HG02840 (cell line): ENCODE measurements around the gene VCAN.
"Not testable (repeated sequence)": the region's sequence is repeated elsewhere in the genome, so short reads cannot be mapped to it uniquely, and the experiment has no call there.

Experiments used
- ATAC-seq: cut with Tn5 transposase; IDR thresholded peaks from one replicate; pipeline ENCODE4 v1.9.1; 2021; ENCODE audit warnings: mild to moderate bottlenecking, moderate library complexity, moderate number of reproducible peaks; ENCODE audit not compliant: unreplicated experiment, low FRiP score

The VCAN gene

GRCh38 chr5:83471405-83472212, at the start of gene VCAN:
TSS of gene VCAN (plus strand) at chr5:83471744. CDS start at chr5:83483519, 11,775 bp downstream.
- no peak for ATAC-seq

GRCh38 chr5:83422284-83422683, 49.3 kb upstream of the VCAN start:
- ATAC-seq: no peak

GRCh38 chr5:83426855-83427254, 44.7 kb upstream of the VCAN start:
- ATAC-seq: no peak

GRCh38 chr5:83428126-83428525, 43.4 kb upstream of the VCAN start:
- no peak for ATAC-seq

GRCh38 chr5:83428890-83429289, 42.7 kb upstream of the VCAN start:
- no peak for ATAC-seq

GRCh38 chr5:83430130-83431010, 41.2 kb upstream of the VCAN start:
- ATAC-seq: no peak

- ATAC-seq: no peak
Observed at GRCh38 chr5:83433891-83434290, 37.7 kb upstream of the VCAN start.

GRCh38 chr5:83434946-83435345, 36.6 kb upstream of the VCAN start:
- ATAC-seq: no peak

GRCh38 chr5:83436276-83436675, 35.3 kb upstream of the VCAN start:
- no peak for ATAC-seq

GRCh38 chr5:83437697-83438096, 33.8 kb upstream of the VCAN start:
- ATAC-seq: not testable (repeated sequence)

- no peak for ATAC-seq
Observed at GRCh38 chr5:83440826-83441225, 30.7 kb upstream of the VCAN start.

- ATAC-seq: no peak
Observed at GRCh38 chr5:83441747-83442146, 29.8 kb upstream of the VCAN start.

- ATAC-seq: no peak
Observed at GRCh38 chr5:83443534-83443933, 28.0 kb upstream of the VCAN start.

GRCh38 chr5:83444445-83444844, 27.1 kb upstream of the VCAN start:
- no peak for ATAC-seq

- ATAC-seq: no peak
Observed at GRCh38 chr5:83446253-83446947, 25.1 kb upstream of the VCAN start.

GRCh38 chr5:83447533-83447932, 24.0 kb upstream of the VCAN start:
- no peak for ATAC-seq

- no peak for ATAC-seq
Observed at GRCh38 chr5:83450183-83450966, 21.2 kb upstream of the VCAN start.

GRCh38 chr5:83450967-83451248, 20.6 kb upstream of the VCAN start:
- no peak for ATAC-seq

GRCh38 chr5:83451955-83452354, 19.6 kb upstream of the VCAN start:
- no peak for ATAC-seq

- no peak for ATAC-seq
Observed at GRCh38 chr5:83453937-83454336, 17.6 kb upstream of the VCAN start.
